Ovary (tissue), 3 donors: ENCODE results near the gene SLC1A4.

Experiments used
- CTCF ChIP-seq, 3 donors: fragments of 450-650 bp in 2 of 3; fragments of 200-600 bp in 1 of 3; IDR thresholded peaks; one replicate each; pipeline versions ENCODE4 v1.5.1 to v1.8.0; 2016 to 2022; ENCODE audit warnings: antibody characterized with exemption in 3 of 3, mild to moderate bottlenecking in 1 of 3
- EP300 ChIP-seq: sonication (generic); formaldehyde crosslinking; IDR thresholded peaks from one replicate; pipeline ENCODE4 v1.6.1; 2017; ENCODE audit warnings: antibody characterized with exemption
- POLR2A ChIP-seq: fragments of 450-650 bp; IDR thresholded peaks from one replicate; pipeline ENCODE4 v1.6.1; 2017; ENCODE audit warnings: antibody characterized with exemption, mild to moderate bottlenecking, moderate library complexity
- donor health status: DM: no; HTN: no; CAD: no.

- TF ChIP-seq CTCF (IDR thresholded peaks at IDR 0.05) (no peak), POLR2A (no peak), EP300 (no peak)
Measured at GRCh38 chr2:65018141-65018582, 29.0 kb downstream of the SLC1A4 start.
